ENCODE data around the gene PLIN4.
"Not testable (repeated sequence)": the region's sequence is repeated elsewhere in the genome, so short reads cannot be mapped to it uniquely, and the experiment has no call there.

PLIN4 gene, protein sequence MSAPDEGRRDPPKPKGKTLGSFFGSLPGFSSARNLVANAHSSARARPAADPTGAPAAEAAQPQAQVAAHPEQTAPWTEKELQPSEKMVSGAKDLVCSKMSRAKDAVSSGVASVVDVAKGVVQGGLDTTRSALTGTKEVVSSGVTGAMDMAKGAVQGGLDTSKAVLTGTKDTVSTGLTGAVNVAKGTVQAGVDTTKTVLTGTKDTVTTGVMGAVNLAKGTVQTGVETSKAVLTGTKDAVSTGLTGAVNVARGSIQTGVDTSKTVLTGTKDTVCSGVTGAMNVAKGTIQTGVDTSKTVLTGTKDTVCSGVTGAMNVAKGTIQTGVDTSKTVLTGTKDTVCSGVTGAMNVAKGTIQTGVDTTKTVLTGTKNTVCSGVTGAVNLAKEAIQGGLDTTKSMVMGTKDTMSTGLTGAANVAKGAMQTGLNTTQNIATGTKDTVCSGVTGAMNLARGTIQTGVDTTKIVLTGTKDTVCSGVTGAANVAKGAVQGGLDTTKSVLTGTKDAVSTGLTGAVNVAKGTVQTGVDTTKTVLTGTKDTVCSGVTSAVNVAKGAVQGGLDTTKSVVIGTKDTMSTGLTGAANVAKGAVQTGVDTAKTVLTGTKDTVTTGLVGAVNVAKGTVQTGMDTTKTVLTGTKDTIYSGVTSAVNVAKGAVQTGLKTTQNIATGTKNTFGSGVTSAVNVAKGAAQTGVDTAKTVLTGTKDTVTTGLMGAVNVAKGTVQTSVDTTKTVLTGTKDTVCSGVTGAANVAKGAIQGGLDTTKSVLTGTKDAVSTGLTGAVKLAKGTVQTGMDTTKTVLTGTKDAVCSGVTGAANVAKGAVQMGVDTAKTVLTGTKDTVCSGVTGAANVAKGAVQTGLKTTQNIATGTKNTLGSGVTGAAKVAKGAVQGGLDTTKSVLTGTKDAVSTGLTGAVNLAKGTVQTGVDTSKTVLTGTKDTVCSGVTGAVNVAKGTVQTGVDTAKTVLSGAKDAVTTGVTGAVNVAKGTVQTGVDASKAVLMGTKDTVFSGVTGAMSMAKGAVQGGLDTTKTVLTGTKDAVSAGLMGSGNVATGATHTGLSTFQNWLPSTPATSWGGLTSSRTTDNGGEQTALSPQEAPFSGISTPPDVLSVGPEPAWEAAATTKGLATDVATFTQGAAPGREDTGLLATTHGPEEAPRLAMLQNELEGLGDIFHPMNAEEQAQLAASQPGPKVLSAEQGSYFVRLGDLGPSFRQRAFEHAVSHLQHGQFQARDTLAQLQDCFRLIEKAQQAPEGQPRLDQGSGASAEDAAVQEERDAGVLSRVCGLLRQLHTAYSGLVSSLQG (N-terminal part only)

GRCh38 chr19:4518345-4519171 lies at the start of gene PLIN4:
Gene PLIN4, minus strand, starts transcription at chr19:4518486. Its CDS starts 214 bp downstream, at chr19:4518272.
- no peak for FAIRE-seq

- FAIRE-seq = no peak
These were observed 49.3 kb upstream of the PLIN4 start for GRCh38 chr19:4567584-4568071.

GRCh38 chr19:4566402-4567051 lies 48.2 kb upstream of the PLIN4 start:
- FAIRE-seq = no peak

GRCh38 chr19:4563562-4563961 lies 45.3 kb upstream of the PLIN4 start:
- FAIRE-seq = not testable (repeated sequence)

GRCh38 chr19:4562085-4562484 lies 43.8 kb upstream of the PLIN4 start:
- FAIRE-seq = not testable (repeated sequence)

DNA sequence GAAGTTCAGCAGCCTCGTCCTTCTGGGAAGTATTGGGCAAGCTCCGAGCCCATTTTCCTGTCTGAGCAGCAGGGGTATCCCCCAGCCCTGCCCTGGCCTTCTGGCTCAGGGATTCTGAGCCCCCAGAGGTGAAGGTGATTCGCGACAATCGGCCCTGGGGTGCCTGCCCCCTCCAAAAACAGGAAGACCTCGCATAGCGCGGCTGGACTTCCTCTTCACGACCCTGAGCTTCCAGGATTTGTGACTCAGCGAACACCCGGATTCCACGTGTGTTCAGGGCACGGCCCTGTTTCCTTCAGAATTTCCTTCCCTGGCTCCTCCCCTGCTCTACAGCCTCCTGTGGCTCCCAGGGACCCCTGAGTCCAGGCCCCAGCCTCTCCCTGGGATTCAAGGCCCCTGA lies 41.3 kb upstream of the PLIN4 start, which contains the start of gene SEMA6B:
TSS of gene SEMA6B (minus strand) at position 116 of the 400 bp plus-strand sequence. CDS start 1,227 bp downstream, outside the sequence.
- no peak for FAIRE-seq

DNA sequence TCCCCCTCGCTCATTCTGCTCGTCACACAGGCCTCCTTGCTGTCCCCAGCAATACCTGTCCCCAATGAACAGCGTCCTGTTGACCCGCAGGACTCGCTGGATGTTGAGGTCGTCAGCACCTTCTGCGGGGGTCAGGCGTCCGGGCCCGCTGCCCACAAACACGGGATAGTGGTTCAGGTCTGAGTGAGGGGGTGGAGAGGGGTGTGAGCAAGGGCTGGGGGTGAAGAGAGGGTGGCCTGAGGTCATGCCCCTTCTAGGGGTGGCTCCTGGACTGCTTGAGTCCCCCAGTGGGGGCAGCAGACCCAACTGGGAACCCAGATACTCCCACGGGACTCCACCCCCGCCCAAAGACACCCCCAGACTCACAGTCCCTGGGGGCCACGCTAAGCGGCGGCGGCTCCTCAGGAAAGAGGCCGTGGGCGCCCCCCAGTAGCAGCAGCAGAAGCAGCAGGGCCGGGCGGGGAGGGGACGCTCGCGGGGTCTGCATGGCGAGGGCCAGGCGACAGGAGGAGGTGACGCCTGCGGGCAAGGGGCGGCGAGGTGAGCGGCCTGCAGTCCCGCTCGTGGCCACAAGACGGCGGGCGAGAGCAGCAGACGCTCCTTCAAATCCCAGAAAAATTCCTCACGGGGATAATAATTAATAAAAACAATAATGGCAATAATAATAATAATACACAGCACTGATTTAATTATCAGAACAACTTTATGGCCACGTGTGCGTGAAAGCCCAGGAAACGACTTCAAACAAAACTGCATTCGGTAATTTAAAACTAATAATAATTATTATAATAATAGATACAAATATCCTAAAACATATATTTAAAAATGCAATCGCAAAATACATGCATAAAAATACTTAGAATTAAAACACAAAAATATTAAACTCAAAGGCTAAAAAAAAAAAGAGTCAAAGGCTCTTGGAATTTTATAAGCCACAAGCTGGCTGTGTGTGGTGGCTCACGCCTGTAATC lies 40.0 kb upstream of the PLIN4 start:
- no peak for FAIRE-seq

DNA sequence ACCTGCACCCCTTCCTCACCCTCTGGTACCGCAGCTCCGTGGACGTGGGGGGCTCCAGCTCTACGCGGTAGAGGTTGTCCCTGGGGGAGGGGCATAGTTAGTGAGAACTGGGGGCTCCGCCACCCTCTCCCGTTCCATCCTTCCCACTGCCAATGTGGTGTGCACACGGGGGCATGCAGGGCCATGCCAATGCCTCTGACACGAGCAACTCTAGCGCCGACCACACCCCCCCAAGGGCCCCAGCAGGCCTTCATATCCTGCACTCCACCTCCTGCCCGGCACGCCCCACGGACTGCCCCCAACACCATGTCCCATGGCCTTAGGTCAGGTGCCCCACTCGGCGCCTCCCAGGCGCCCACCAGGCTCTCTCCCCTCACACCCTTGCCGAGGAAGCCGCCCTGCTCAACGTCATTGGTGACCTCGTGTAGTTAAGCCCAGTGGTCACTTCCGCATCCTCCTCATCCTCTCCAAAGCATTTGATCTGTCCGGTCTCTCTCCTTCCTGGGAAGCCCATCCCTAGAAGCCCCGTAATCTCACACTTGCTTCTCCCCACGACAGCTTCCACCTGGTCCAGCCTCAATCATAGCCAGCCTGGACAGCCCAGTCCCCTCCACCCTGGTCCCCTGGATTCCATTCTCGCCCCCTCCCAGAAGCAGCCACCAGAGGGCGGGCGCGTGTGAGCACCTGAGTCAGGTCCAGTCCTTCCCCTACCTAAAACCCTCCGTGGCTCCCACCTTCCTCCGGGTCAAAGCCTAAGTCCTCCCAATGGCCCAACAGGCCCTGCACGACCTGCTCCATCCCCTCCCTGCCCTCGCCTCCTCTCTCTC lies 39.1 kb upstream of the PLIN4 start:
- FAIRE-seq = no peak

- FAIRE-seq = no peak
These were observed 38.4 kb upstream of the PLIN4 start for GRCh38 chr19:4556597-4557127.

GRCh38 chr19:4555657-4556561 lies 37.6 kb upstream of the PLIN4 start:
- no peak for FAIRE-seq

DNA sequence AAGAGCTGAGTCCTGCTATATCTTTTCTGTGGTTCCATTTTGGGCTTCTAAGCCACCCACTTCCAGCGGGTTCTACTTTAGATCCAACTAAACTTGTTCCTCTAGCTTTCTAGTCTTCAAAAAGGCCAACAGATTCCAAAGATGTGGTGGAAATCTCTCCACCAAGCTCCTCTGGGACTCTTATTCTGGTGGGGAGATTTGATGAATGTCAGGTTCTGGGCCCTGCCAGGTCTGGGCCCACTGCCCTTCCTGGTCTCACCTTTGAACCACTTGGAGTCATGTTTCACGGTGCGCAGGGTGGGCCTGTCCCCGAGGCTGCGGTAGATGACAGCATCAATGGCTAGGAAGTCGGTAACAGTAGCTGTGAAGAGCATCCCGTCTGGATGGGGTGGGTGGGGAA lies 36.4 kb upstream of the PLIN4 start:
- no peak for FAIRE-seq

- no peak for FAIRE-seq
These were observed 35.5 kb upstream of the PLIN4 start for GRCh38 chr19:4553775-4554174.

GRCh38 chr19:4553092-4553695 lies 34.9 kb upstream of the PLIN4 start:
- FAIRE-seq = no peak

DNA sequence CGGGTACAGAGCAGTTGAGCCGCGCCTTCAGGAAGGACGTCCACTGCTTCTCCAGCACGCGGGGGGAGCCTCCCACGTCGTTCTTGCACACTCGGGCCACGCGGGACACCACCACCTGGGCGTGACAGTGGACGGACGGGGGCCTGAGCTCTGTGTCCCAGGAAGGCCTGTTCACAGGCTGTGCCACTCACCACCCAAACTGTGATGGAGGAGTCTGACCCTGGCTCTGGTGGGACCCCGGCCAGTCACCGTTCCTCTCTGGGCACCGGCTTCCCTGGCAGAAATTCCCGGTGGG lies 34.2 kb upstream of the PLIN4 start:
- no peak for FAIRE-seq

DNA sequence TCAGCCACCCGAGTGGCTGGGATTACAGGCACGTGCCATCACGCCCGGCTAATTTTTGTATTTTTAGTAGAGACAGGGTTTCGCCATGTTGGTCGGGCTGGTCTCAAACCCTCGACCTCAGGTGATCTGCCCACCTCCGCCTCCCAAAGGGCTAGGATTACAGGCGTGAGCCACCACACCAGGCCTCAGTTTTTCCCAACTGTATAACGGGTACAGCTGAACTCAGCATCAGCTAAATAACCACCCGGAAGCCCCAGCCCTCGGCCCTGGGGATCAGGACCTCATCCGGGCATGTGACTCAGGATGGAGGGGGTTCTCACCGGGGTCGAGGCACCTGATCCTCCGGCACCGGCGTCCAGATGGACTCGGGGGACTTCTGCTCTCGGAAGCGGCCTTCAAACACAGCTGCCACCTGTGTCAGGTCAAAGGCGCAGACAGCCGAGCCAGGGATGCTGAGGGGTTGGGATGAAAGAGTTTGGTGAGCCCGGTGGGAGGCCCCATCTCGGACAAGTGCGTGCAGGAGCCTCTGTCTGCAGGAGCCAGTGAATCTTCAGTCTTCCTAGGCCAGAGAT lies 32.3 kb upstream of the PLIN4 start:
- no peak for FAIRE-seq

GRCh38 chr19:4550018-4550417 lies 31.7 kb upstream of the PLIN4 start:
- no peak for FAIRE-seq

DNA sequence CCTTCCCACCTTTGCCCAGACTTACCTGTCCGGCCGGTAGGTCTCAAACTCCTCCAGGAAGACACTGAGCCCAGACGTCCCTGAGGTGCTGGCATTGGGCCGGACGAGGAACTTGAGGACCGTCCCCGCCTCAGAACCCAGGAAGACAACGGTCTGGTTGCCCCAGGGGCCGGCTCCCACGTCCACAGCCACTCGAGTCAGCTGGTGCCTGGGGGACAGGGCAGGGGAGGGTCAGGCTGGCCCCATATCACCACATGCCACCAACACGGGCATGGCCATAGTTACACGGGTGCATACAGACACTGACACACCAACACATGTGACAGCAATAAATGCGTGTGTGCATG lies 29.9 kb upstream of the PLIN4 start:
- FAIRE-seq = no peak

Measured in colon (tissue), 2 donors.